Measurements from ENCODE around the gene HSP90AB1.

Gene HSP90AB1

GRCh38 chr6:44246663-44247337 lies at the start of gene HSP90AB1:
TSS of gene HSP90AB1 (plus strand) at chr6:44247101. CDS start at chr6:44248630, 1,529 bp downstream.
- H3K4me3 Mint-ChIP-seq: peak within 1 kb of the TSS; percentile 96
- H3K4me1 Mint-ChIP-seq: peaks cover 59% of the 10 kb centered on the region
- ATAC-seq: peak; percentile 85
- peak within 1 kb of the TSS; percentile 100 for H3K27ac Mint-ChIP-seq
- DNase-seq (ENCODE audit: low spot score in 2 of 2): peak; percentile 91 to 97
- no peaks in the 10 kb centered on the region for H3K9me3 Mint-ChIP-seq
- peaks cover 68% of the 10 kb centered on the region for H3K36me3 Mint-ChIP-seq

GRCh38 chr6:44198684-44199083 lies 48.2 kb upstream of the HSP90AB1 start:
- Mint-ChIP-seq H3K4me1 (no peaks in the 10 kb centered on the region), H3K4me3 (no peak overlapping the region), H3K36me3 (peaks cover 5% of the 10 kb centered on the region), H3K27ac (no peak overlapping the region), H3K9me3 (no peaks in the 10 kb centered on the region)
- ATAC-seq (no peak), DNase-seq (ENCODE audit: low spot score in 2 of 2) (no peak)

- Mint-ChIP-seq H3K4me1 (no peaks in the 10 kb centered on the region), H3K36me3 (peaks cover 5% of the 10 kb centered on the region), H3K9me3 (no peaks in the 10 kb centered on the region), H3K4me3 (no peak overlapping the region), H3K27ac (no peak overlapping the region)
- ATAC-seq (no peak), DNase-seq (ENCODE audit: low spot score in 2 of 2) (no peak)
Measured at GRCh38 chr6:44199883-44200282, 47.0 kb upstream of the HSP90AB1 start.

DNA sequence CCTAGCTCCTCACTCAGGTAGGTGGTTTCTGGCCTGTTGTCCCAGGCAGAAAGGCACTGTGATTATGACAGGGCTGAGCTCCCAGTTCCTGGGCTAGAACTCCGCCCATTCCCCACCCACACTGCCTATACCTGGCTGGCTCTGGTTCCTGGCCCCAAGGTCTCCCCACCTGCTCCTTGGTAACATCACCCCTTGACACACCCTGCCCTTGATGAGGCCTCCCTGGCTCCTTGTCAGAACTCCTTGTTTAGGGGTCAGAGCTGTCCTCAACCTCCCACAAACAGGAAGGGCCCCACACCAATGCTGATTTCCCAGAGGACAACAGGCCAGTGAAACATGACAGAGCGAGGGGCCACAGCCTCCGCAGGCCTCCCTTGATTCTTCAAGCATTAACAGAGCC lies 45.7 kb upstream of the HSP90AB1 start:
- H3K4me3 Mint-ChIP-seq: no peak overlapping the region
- no peaks in the 10 kb centered on the region for H3K4me1 Mint-ChIP-seq
- H3K9me3 Mint-ChIP-seq: no peaks in the 10 kb centered on the region
- DNase-seq (ENCODE audit: low spot score in 2 of 2): no peak
- peaks cover 5% of the 10 kb centered on the region for H3K36me3 Mint-ChIP-seq
- H3K27ac Mint-ChIP-seq: peak overlapping the region; percentile 74
- no peak for ATAC-seq

- no peak overlapping the region for H3K27ac Mint-ChIP-seq
- no peak overlapping the region for H3K4me3 Mint-ChIP-seq
- ATAC-seq: no peak
- peaks cover 5% of the 10 kb centered on the region for H3K36me3 Mint-ChIP-seq
- no peaks in the 10 kb centered on the region for H3K9me3 Mint-ChIP-seq
- DNase-seq (ENCODE audit: low spot score in 2 of 2): no peak
- H3K4me1 Mint-ChIP-seq: no peaks in the 10 kb centered on the region
Measured at GRCh38 chr6:44201638-44202303, 45.1 kb upstream of the HSP90AB1 start.

GRCh38 chr6:44202332-44202971 lies 44.4 kb upstream of the HSP90AB1 start:
- Mint-ChIP-seq H3K9me3 (no peaks in the 10 kb centered on the region), H3K4me3 (no peak overlapping the region), H3K4me1 (no peaks in the 10 kb centered on the region), H3K36me3 (peaks cover 5% of the 10 kb centered on the region), H3K27ac (no peak overlapping the region)
- ATAC-seq: no peak
- no peak for DNase-seq (ENCODE audit: low spot score in 2 of 2)

DNA sequence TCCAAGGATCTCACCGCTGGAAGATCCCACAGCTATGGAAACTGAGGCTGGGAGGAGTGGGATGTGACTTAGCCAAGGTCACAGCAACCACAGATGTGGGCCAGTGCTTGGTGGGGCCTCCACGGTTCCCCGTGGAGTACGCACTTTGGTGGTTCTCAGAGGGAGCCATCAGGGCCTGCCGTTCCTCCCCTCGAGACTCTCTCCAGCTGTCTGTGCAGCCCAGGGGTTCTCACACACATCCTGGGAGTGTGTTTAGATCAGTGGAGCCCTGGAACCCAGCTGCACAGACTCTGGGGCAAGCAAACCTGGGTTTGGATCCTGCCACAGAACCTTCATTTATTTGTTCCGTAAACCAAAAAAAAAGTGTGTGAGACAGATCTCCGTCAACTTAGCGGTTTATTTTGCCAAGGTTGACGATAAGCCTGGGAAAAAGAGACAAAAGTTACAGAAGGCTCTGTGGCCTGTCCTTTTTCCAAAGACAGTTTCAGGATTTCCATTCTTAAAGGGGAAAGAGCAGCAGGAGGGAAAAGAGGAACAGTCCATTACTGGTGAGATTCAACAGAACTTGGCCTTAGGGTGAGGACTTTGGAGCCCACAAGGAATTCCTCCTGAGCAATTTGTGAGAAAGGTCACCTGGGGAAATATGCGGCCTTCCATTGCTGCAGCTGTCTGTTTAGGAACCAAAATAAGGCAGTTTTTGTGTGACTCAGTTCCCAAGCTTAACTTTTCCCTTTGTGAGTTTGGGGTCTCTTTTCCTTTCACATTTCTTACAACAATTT lies 43.7 kb upstream of the HSP90AB1 start:
- Mint-ChIP-seq H3K4me1 (no peaks in the 10 kb centered on the region), H3K27ac (no peak overlapping the region), H3K36me3 (peaks cover 5% of the 10 kb centered on the region), H3K9me3 (no peaks in the 10 kb centered on the region), H3K4me3 (no peak overlapping the region)
- DNase-seq (ENCODE audit: low spot score in 2 of 2) (no peak), ATAC-seq (no peak)

DNA sequence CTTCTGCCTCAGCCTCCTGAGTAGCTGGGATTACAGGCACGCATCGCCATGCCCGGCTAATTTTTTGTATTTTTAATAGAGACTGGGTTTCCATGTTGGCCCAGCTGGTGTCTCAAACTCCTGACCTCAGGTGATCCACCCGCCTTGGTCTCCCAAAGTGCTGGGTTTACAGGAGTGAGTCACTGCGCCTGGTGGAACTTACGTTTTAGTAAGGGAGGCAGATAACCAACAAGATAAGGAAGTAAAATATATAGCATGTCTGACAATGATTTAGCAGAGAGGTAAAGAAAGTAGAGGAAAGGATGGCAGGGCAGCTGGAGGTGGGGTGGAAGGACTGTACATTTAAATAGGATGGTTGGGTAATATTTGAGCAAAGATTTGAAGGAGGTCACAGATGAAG lies 42.9 kb upstream of the HSP90AB1 start:
- no peak overlapping the region for H3K27ac Mint-ChIP-seq
- DNase-seq (ENCODE audit: low spot score in 2 of 2) (no peak), ATAC-seq (no peak)
- no peaks in the 10 kb centered on the region for H3K9me3 Mint-ChIP-seq
- no peaks in the 10 kb centered on the region for H3K4me1 Mint-ChIP-seq
- no peak overlapping the region for H3K4me3 Mint-ChIP-seq
- H3K36me3 Mint-ChIP-seq: no peaks in the 10 kb centered on the region

GRCh38 chr6:44207966-44208365 lies 38.9 kb upstream of the HSP90AB1 start:
- Mint-ChIP-seq H3K9me3 (no peaks in the 10 kb centered on the region), H3K36me3 (no peaks in the 10 kb centered on the region), H3K27ac (no peak overlapping the region), H3K4me1 (no peaks in the 10 kb centered on the region), H3K4me3 (no peak overlapping the region)
- ATAC-seq (no peak), DNase-seq (ENCODE audit: low spot score in 2 of 2) (no peak)

GRCh38 chr6:44211284-44211683 lies 35.6 kb upstream of the HSP90AB1 start:
- DNase-seq (ENCODE audit: low spot score in 2 of 2) (no peak), ATAC-seq (no peak)
- Mint-ChIP-seq H3K9me3 (no peaks in the 10 kb centered on the region), H3K4me3 (no peak overlapping the region), H3K36me3 (no peaks in the 10 kb centered on the region), H3K4me1 (no peaks in the 10 kb centered on the region), H3K27ac (no peak overlapping the region)

- Mint-ChIP-seq H3K27ac (no peak overlapping the region), H3K9me3 (no peaks in the 10 kb centered on the region), H3K36me3 (no peaks in the 10 kb centered on the region), H3K4me3 (no peak overlapping the region), H3K4me1 (no peaks in the 10 kb centered on the region)
- ATAC-seq: no peak
- no peak for DNase-seq (ENCODE audit: low spot score in 2 of 2)
Measured at GRCh38 chr6:44214307-44214706, 32.6 kb upstream of the HSP90AB1 start.

DNA sequence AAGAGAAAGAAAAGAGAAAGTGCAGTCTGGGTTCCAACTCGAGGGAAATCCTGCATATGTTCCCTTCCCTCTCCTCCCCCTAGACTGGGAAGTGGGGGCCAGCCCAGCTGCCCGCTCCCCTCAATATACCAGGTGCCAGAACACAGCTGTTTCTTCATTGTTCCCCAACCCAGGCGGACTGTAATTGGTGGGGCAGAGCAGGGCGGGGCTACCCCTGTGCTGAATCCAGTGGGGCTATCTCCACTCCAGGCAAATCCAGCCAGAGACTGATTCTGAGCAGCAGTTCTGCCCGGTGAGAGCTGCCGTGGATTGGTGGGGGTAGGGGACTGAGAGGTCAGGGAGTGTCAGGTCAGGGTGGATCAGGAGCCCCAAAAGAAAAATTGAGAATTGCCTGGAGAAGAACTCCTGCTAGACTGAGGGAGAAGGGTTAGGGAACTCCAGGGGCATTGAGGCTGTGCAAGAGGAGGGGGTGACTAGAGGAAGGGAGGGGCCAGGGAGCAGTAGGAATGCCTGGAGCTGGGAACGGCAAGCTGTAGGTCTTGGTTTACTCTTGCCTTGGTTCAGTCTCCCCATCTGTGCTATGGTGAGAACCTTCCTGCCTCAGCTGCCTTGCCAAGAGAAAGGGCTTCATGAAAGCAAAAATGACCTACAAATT lies 30.1 kb upstream of the HSP90AB1 start, which contains the start of gene MYMX:
Gene MYMX, plus strand, starts transcription at position 250 of the 655 bp plus-strand sequence. CDS start 546 bp downstream, outside the sequence.
- Mint-ChIP-seq H3K4me3 (no peak within 1 kb of the TSS), H3K4me1 (peaks cover 8% of the 10 kb centered on the region), H3K9me3 (no peaks in the 10 kb centered on the region), H3K36me3 (no peaks in the 10 kb centered on the region), H3K27ac (no peak within 1 kb of the TSS)
- DNase-seq (ENCODE audit: low spot score in 2 of 2) (no peak), ATAC-seq (no peak)

DNA sequence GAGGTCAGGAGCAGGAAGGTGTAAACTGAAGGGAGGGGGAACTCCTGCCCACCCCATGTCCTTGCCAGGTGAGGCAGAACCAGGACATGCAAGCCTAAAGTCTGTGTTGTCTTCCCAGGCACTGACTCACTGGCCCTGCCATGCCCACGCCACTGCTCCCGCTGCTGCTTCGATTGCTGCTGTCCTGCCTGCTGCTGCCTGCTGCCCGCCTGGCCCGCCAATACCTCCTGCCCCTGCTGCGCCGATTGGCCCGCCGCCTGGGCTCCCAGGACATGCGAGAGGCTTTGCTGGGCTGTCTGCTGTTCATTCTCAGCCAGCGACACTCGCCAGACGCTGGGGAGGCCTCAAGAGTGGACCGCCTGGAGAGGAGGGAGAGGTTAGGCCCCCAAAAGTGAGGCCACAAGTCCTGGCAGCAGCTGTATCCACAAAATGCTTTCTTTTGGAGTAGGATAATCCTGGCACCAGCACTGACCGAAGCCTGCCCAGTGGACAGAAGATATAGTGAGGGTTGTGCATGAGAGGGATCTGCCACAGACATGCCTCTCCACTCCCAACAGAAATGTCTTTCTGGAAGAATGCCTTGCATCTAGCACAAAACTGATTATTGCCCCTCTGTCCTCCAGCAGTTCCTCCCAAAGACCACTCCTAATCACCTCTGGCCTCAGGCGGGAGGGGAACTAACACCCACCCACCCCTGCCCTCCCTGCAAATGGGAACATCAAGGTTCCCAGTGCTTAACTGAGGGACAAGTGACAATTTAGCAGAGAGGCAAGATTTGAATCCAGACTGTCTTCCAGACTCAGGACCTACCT lies 29.4 kb upstream of the HSP90AB1 start:
- H3K4me1 Mint-ChIP-seq: peaks cover 15% of the 10 kb centered on the region
- ATAC-seq (no peak), DNase-seq (ENCODE audit: low spot score in 2 of 2) (no peak)
- no peak overlapping the region for H3K27ac Mint-ChIP-seq
- H3K9me3 Mint-ChIP-seq: no peaks in the 10 kb centered on the region
- no peak overlapping the region for H3K4me3 Mint-ChIP-seq
- peaks cover under 1% of the 10 kb centered on the region for H3K36me3 Mint-ChIP-seq
